IMR-90 (cell line): Measurements from ENCODE around the gene ANKRD53. TPM values are rescaled to one million over a fixed set of nuclear protein-coding genes. Genes with fewer than 3 reads are reported as not detected.

Experiments
- ATAC-seq: fragments of 200-7000 bp; cut with Tn5 transposase; 2 replicates; pipeline ENCODE4 v1.9.1; 2020; ENCODE audit warnings: low read depth, mild to moderate bottlenecking, moderate library complexity
- BruUV-seq: library from RNA; stranded (reverse); fragments of 400-500 nt; replicated peaks from 2 replicates; lab custom pipeline; 2021; lab: Mats Ljungman, UMichigan
- CTCF ChIA-PET: fragments of 300-600 bp; formaldehyde crosslinking; extraction: SDS; loops from one replicate; lab custom pipeline; 2021; ENCODE audit warnings: antibody characterized with exemption; lab: Yijun Ruan, JAX
- POLR2A ChIA-PET: fragments of 300-600 bp; sonication (Branson Sonifier 250); formaldehyde crosslinking; loops from one replicate; lab custom pipeline; 2022; ENCODE audit warnings: antibody characterized with exemption; ENCODE audit not compliant: unreplicated experiment; lab: Charles Lee
- DNase-seq: peaks from one replicate; pipeline ENCODE4 v3.0.0; 2013
- H2AFZ ChIP-seq: replicated peaks from 2 replicates; pipeline ENCODE3; 2013; ENCODE audit warnings: low read length, mild to moderate bottlenecking; ENCODE audit not compliant: poor library complexity
- H2AK5ac ChIP-seq: 2 replicates; pipeline ENCODE4 v1.6.1; 2013; ENCODE audit warnings: low read depth, low read length, inconsistent platforms
- H2AK9ac ChIP-seq: replicated peaks from 2 replicates; pipeline ENCODE3; 2013; ENCODE audit warnings: mild to moderate bottlenecking, low read depth, low read length, moderate library complexity; ENCODE audit not compliant: poor library complexity
- H2BK120ac ChIP-seq: 2 replicates; pipeline ENCODE4 v1.6.1; 2013; ENCODE audit warnings: low read depth, low read length, inconsistent platforms
- H2BK15ac ChIP-seq: 3 replicates; pipeline ENCODE4 v1.6.1; 2013; ENCODE audit warnings: low read depth, low read length, inconsistent platforms
- H2BK20ac ChIP-seq: 2 replicates; pipeline ENCODE4 v1.6.1; 2013; ENCODE audit warnings: low read depth, mild to moderate bottlenecking, inconsistent platforms, low read length, moderate library complexity
- H2BK5ac ChIP-seq: 2 replicates; pipeline ENCODE4 v1.6.1; 2013; ENCODE audit warnings: mild to moderate bottlenecking, low read depth, low read length, inconsistent platforms; ENCODE audit not compliant: poor library complexity, severe bottlenecking
- H3K14ac ChIP-seq: replicated peaks from 2 replicates; pipeline ENCODE4 v1.6.1; 2013; ENCODE audit warnings: low read depth, low read length, inconsistent platforms
- H3K18ac ChIP-seq: 2 replicates; pipeline ENCODE4 v1.6.1; 2013; ENCODE audit warnings: low read depth, low read length, control low read depth
- H3K23ac ChIP-seq: 2 replicates; pipeline ENCODE4 v1.6.1; 2013; ENCODE audit warnings: low read depth, low read length, inconsistent platforms
- H3K27ac ChIP-seq: 2 replicates; pipeline ENCODE4 v1.5.1; 2013; ENCODE audit warnings: mild to moderate bottlenecking, control low read depth, low read length; ENCODE audit not compliant: insufficient read depth
- H3K27me3 ChIP-seq: 2 replicates; pipeline ENCODE4 v1.6.1; 2013; ENCODE audit warnings: low read length; ENCODE audit not compliant: control insufficient read depth, insufficient read depth
- H3K36me3 ChIP-seq: 2 replicates; pipeline ENCODE4 v1.6.1; 2013; ENCODE audit warnings: low read length, mixed read lengths; ENCODE audit not compliant: control insufficient read depth, insufficient read depth
- H3K4ac ChIP-seq: 2 replicates; pipeline ENCODE4 v1.6.1; 2013; ENCODE audit warnings: low read depth, low read length, inconsistent platforms
- H3K4me1 ChIP-seq: 2 replicates; pipeline ENCODE4 v1.6.1; 2013; ENCODE audit warnings: low read length, mixed read lengths; ENCODE audit not compliant: control insufficient read depth, insufficient read depth
- H3K4me2 ChIP-seq: 2 replicates; pipeline ENCODE4 v1.6.1; 2013; ENCODE audit warnings: low read depth, mild to moderate bottlenecking, control low read depth, low read length, moderate library complexity
- H3K4me3 ChIP-seq: 2 replicates; pipeline ENCODE4 v1.5.1; 2013; ENCODE audit warnings: low read depth, mild to moderate bottlenecking, control low read depth, low read length, moderate library complexity; ENCODE audit not compliant: insufficient read depth
- H3K56ac ChIP-seq: 2 replicates; pipeline ENCODE4 v1.6.1; 2013; ENCODE audit warnings: low read length, inconsistent platforms; ENCODE audit not compliant: insufficient read depth; ENCODE audit errors: extremely low read depth
- H3K79me1 ChIP-seq, 2 experiments: 2 replicates each; pipeline ENCODE4 v1.6.1; 2013; ENCODE audit warnings: low read length in 2 of 2, inconsistent platforms in 1 of 2, low read depth in 1 of 2
- H3K9ac ChIP-seq: 2 replicates; pipeline ENCODE4 v1.6.1; 2013; ENCODE audit warnings: low read depth, low read length, control low read depth
- H3K9me1 ChIP-seq: 2 replicates; pipeline ENCODE4 v1.6.1; 2013; ENCODE audit warnings: low read length, inconsistent platforms; ENCODE audit not compliant: insufficient read depth
- H3K9me3 ChIP-seq: 2 replicates; pipeline ENCODE4 v1.6.1; 2013; ENCODE audit warnings: low read length; ENCODE audit not compliant: control insufficient read depth, insufficient read depth
- H4K20me1 ChIP-seq: 2 replicates; pipeline ENCODE4 v1.6.1; 2013; ENCODE audit warnings: low read length, inconsistent platforms; ENCODE audit not compliant: insufficient read depth
- H4K5ac ChIP-seq: 2 replicates; pipeline ENCODE4 v1.6.1; 2013; ENCODE audit warnings: mild to moderate bottlenecking, low read depth, low read length, control low read depth
- H4K8ac ChIP-seq, 2 experiments: 2 replicates each; pipeline ENCODE4 v1.6.1; 2013; ENCODE audit warnings: low read depth in 2 of 2, low read length in 2 of 2, control low read depth in 1 of 2, inconsistent platforms in 1 of 2
- H4K91ac ChIP-seq: 2 replicates; pipeline ENCODE4 v1.6.1; 2013; ENCODE audit warnings: low read depth, low read length, inconsistent platforms; ENCODE audit not compliant: insufficient read depth
- CEBPB ChIP-seq: IDR thresholded peaks from 2 replicates; pipeline ENCODE4 v1.6.1; 2012; ENCODE audit warnings: low read depth, low read length, improper control_type of control experiment
- RAD21 ChIP-seq: IDR thresholded peaks from 2 replicates; pipeline ENCODE4 v1.6.1; 2012; ENCODE audit warnings: low read length, improper control_type of control experiment
- RCOR1 ChIP-seq: IDR thresholded peaks from 2 replicates; pipeline ENCODE4 v1.6.1; 2012; ENCODE audit warnings: mild to moderate bottlenecking, low read length, improper control_type of control experiment; ENCODE audit not compliant: insufficient replicate concordance
- RFX5 ChIP-seq: IDR thresholded peaks from 2 replicates; pipeline ENCODE4 v1.8.0; 2012; ENCODE audit warnings: low read depth, mild to moderate bottlenecking, low read length, moderate library complexity
- SMC3 ChIP-seq: fragments of 150-350 bp; IDR thresholded peaks from 2 replicates; pipeline ENCODE4 v1.6.1; 2016; ENCODE audit warnings: low read depth, mild to moderate bottlenecking, antibody characterized with exemption, low read length, moderate library complexity
- WGBS, 2 experiments: methylation state at CpG; one replicate each; pipeline versions ENCODE4 v1.1.5 to v1.1.7; 2013; ENCODE audit warnings: missing lambda C conversion rate in 2 of 2; ENCODE audit not compliant: insufficient read length in 1 of 2; ENCODE audit errors: extremely low coverage in 2 of 2; 5-methylcytosine and 5-hydroxymethylcytosine counted together
- dilution Hi-C: fragments of 300-500 bp; cut with HindIII; formaldehyde crosslinking; loops from one replicate; pipeline ENCODE4 v1.14.3; 2018; ENCODE audit warnings: low sequenced_read_pairs; ENCODE audit not compliant: unreplicated experiment
- in situ Hi-C: fragments of 300-500 bp; cut with MboI; formaldehyde crosslinking; loops from 3 replicates; pipeline ENCODE4 v1.14.3; 2019; ENCODE audit warnings: low sequenced_read_pairs, inconsistent platforms, mixed read lengths
- intact Hi-C: fragments of 100-400 bp; cut with micrococcal nuclease; formaldehyde crosslinking; loops from 2 replicates; pipeline ENCODE4 v1.10.0; 2022
- polyA plus RNA-seq, 3 experiments: library from polyadenylated mRNA; depleted of rRNA; stranded (reverse); fragments of >200 nt; gene quantifications; 2 replicates each; pipeline ENCODE4 v1.2.3, GENCODE V29; 2012; ENCODE audit warnings: low replicate concordance in 1 of 3
- total RNA-seq: library from RNA; depleted of rRNA; stranded (reverse); fragments of >200 nt; gene quantifications from 2 replicates; pipeline ENCODE4 v1.2.3, GENCODE V29; 2012
- TF ChIP-seq, protein P1 (sequence below): fragments of 150-350 bp; IDR thresholded peaks from 2 replicates; pipeline ENCODE4 v1.6.1; 2017; ENCODE audit warnings: mild to moderate bottlenecking, antibody characterized with exemption, low read length, low read depth

Gene ANKRD53
- total and polyA plus RNA-seq, 2 of the 4 experiments (the other 2 are of a cell fraction), result 0.54 to 1.0 TPM

DNA sequence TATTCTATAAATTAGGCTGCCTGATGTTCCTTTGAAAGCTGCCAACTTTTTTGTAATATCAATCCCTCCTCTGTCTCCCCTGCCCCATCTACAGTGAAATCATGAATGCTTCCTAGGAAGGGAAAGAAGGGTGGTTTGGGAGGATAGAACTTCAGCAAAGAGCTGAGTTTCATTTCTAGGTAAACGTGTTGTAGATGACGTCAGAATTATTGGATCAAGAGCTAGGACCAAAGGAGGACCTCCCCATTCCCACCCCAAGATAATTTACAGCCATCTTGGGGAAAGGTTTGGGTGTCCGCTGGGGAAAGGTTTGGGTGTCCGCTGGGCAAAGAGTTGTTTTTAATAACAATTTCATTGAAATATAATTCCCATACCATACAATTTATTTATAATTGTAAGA is 11.2 kb upstream of the ANKRD53 start:
- Histone ChIP-seq H3K9ac (no peak overlapping the region), H3K14ac (no peak overlapping the region), H3K4me3 (no peak overlapping the region), H3K79me1 (no peaks in the 10 kb centered on the region), H4K8ac (no peak overlapping the region), H3K27me3 (peaks cover 3% of the 10 kb centered on the region; the same call in 1 of the 2 replicates), H3K36me3 (no peaks in the 10 kb centered on the region), H3K56ac (no peak overlapping the region), H3K9me1 (no peaks in the 10 kb centered on the region), H4K20me1 (no peaks in the 10 kb centered on the region), H2BK5ac (no peak overlapping the region), H3K4ac (no peak overlapping the region), H2BK20ac (no peak overlapping the region), H3K4me1 (no peaks in the 10 kb centered on the region), H3K4me2 (no peak overlapping the region), H2AK9ac (no peak overlapping the region), H3K18ac (no peak overlapping the region), H3K27ac (no peak overlapping the region), H2AK5ac (no peak overlapping the region), H2AFZ (no peak overlapping the region), H4K91ac (no peak overlapping the region), H4K5ac (no peak overlapping the region), H2BK120ac (no peak overlapping the region), H3K9me3 (no peaks in the 10 kb centered on the region), H3K23ac (no peak overlapping the region), H2BK15ac (no peak overlapping the region)
- dilution Hi-C loops, result no loop called here
- TF ChIP-seq RFX5 (no peak), RAD21 (no peak), RCOR1 (no peak), CEBPB (no peak), SMC3 (no peak)
- TF ChIP-seq, protein P1, sequence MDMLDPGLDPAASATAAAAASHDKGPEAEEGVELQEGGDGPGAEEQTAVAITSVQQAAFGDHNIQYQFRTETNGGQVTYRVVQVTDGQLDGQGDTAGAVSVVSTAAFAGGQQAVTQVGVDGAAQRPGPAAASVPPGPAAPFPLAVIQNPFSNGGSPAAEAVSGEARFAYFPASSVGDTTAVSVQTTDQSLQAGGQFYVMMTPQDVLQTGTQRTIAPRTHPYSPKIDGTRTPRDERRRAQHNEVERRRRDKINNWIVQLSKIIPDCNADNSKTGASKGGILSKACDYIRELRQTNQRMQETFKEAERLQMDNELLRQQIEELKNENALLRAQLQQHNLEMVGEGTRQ, result no peak
- ChIA-PET CTCF (interaction anchor here (1.2 kb wide), 1 partner anchor 19 kb away, joined by 6 read pairs; no protein-coding TSS in a partner anchor), POLR2A (no interaction called here)
- no CpG with 5 or more reads among the region's 4 CpGs for WGBS, 2 experiments
- BruUV-seq, result no TSS peak
- ATAC-seq (no peak), DNase-seq (no peak)
- in situ Hi-C loops, result no loop called here
- intact Hi-C loops, result no loop called here
